K562 (cell line): Measurements from ENCODE around the gene NDUFAF5.

Experiments
- ELF4 ChIP-seq: fragments of 450-650 bp; formaldehyde crosslinking; IDR thresholded peaks from 2 replicates; pipeline ENCODE4 v1.4.0; 2022; ENCODE audit warnings: missing genetic modification characterization
- EP300 ChIP-seq: IDR thresholded peaks from 2 replicates; pipeline ENCODE4 v1.6.1; 2012; ENCODE audit warnings: low read length, improper control_type of control experiment
- NCOA2 ChIP-seq, 2 experiments: fragments of 450-650 bp; IDR thresholded peaks; 2 replicates each; pipeline ENCODE4 v1.6.1; 2018; ENCODE audit warnings: mild to moderate bottlenecking in 2 of 2, moderate library complexity in 1 of 2; ENCODE audit not compliant: partially characterized antibody in 2 of 2
- NR1H2 ChIP-seq: sonication (generic); formaldehyde crosslinking; IDR thresholded peaks from 2 replicates; pipeline ENCODE4 v1.4.0; 2020; ENCODE audit warnings: mild to moderate bottlenecking, missing genetic modification reagents
- PHF20 ChIP-seq: fragments of 450-650 bp; IDR thresholded peaks from 2 replicates; pipeline ENCODE4 v1.6.1; 2018; ENCODE audit not compliant: partially characterized antibody
- ZNF695 ChIP-seq: fragments of 450-650 bp; formaldehyde crosslinking; IDR thresholded peaks from 2 replicates; pipeline ENCODE4 v1.4.0; 2020; ENCODE audit warnings: mild to moderate bottlenecking, moderate library complexity
- ZNF785 ChIP-seq: fragments of 250-450 bp; sonication (Bioruptor Pico); IDR thresholded peaks from 2 replicates; pipeline ENCODE4 v1.4.0; 2020; ENCODE audit warnings: mild to moderate bottlenecking
- TF ChIP-seq, protein P1 (sequence below), 3 experiments: IDR thresholded peaks in 2 of 3; conservative IDR thresholded peaks in 1 of 3; 2 replicates each; pipeline ENCODE4 v1.5.1; 2011 to 2012; ENCODE audit warnings: low read length in 3 of 3, mild to moderate bottlenecking in 3 of 3, control low read depth in 2 of 3, improper control_type of control experiment in 1 of 3, inconsistent platforms in 1 of 3, low read depth in 1 of 3, mixed read lengths in 1 of 3, moderate library complexity in 1 of 3; ENCODE audit not compliant: insufficient read depth in 2 of 3
- TF ChIP-seq, protein P2 (sequence below): sonication (generic); formaldehyde crosslinking; IDR thresholded peaks from 2 replicates; pipeline ENCODE4 v1.8.0; 2022; ENCODE audit warnings: mild to moderate bottlenecking, low read depth, missing genetic modification reagents
- TF ChIP-seq, protein P3 (sequence below): fragments of 450-650 bp; IDR thresholded peaks from 2 replicates; pipeline ENCODE4 v1.6.1; 2014; ENCODE audit warnings: low read depth, mild to moderate bottlenecking, moderate library complexity, borderline replicate concordance
- TF ChIP-seq, protein P4 (sequence below): fragments of 450-650 bp; IDR thresholded peaks from 2 replicates; pipeline ENCODE4 v1.7.0; 2016; ENCODE audit warnings: borderline replicate concordance
- TF ChIP-seq, protein P5 (sequence below), 2 experiments: IDR thresholded peaks; 2 replicates each; pipeline ENCODE4 v1.6.1; 2011; ENCODE audit warnings: borderline replicate concordance in 1 of 2, control low read depth in 1 of 2, low read depth in 1 of 2, low read length in 1 of 2, mild to moderate bottlenecking in 1 of 2, mixed read lengths in 1 of 2, moderate library complexity in 1 of 2; ENCODE audit not compliant: insufficient read depth in 1 of 2, insufficient read length in 1 of 2, poor library complexity in 1 of 2, severe bottlenecking in 1 of 2; ENCODE audit errors: extremely low read depth in 1 of 2
- TF ChIP-seq, protein P6 (sequence below): fragments of 450-650 bp; formaldehyde crosslinking; IDR thresholded peaks from 2 replicates; pipeline ENCODE4 v1.4.0; 2020; ENCODE audit warnings: mild to moderate bottlenecking, moderate library complexity

DNA sequence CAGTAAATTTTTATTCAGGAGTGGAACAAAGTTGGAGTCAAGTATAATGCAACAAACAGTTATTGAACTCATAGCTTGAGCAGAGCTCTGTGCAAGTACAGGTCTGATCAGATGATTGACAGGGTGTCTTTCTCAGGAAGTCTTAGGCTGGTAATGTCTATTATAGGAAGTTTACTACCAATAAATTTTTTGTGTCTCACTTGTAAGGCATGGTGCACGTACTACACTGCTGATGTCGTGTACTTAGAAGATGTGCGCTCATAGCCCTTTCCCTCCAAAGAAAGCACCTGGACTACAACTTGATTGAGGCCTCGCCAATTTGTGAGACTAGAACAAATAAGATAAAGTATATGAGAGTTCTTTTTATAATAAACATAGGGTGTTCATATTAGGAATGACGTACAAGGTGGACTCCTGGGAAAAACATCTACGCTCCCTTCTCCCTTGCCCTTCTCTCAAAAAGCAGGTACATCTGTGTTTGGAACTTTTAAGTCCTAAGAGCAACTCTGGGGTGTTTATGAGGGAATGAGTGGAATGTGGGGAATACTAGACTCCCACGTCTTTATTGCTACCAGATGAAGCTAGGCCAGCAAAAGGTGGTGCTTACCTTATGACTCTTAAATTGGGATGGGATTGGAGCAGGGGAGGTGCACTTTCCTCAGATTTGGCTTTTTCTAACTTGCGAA, 1.5 kb downstream of the NDUFAF5 start:
- TF ChIP-seq ZNF785 (CRISPR knock-in tag) (no peak), PHF20 (no peak), EP300 (no peak), NCOA2 (IDR thresholded peaks at IDR 0.05; ENCODE audit: partially characterized antibody in 2 of 2) (no peak), NR1H2 (CRISPR knock-in tag) (no peak), ELF4 (CRISPR knock-in tag) (no peak), ZNF695 (CRISPR knock-in tag) (no peak)
- TF ChIP-seq, protein P1, sequence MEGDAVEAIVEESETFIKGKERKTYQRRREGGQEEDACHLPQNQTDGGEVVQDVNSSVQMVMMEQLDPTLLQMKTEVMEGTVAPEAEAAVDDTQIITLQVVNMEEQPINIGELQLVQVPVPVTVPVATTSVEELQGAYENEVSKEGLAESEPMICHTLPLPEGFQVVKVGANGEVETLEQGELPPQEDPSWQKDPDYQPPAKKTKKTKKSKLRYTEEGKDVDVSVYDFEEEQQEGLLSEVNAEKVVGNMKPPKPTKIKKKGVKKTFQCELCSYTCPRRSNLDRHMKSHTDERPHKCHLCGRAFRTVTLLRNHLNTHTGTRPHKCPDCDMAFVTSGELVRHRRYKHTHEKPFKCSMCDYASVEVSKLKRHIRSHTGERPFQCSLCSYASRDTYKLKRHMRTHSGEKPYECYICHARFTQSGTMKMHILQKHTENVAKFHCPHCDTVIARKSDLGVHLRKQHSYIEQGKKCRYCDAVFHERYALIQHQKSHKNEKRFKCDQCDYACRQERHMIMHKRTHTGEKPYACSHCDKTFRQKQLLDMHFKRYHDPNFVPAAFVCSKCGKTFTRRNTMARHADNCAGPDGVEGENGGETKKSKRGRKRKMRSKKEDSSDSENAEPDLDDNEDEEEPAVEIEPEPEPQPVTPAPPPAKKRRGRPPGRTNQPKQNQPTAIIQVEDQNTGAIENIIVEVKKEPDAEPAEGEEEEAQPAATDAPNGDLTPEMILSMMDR (IDR thresholded peaks at IDR 0.05 in 2 of 3, conservative IDR thresholded peaks at IDR 0.05 in 1 of 3; ENCODE audit: insufficient read depth in 2 of 3, low read depth in 1 of 3, low read length in 3 of 3), result no peak
- TF ChIP-seq, protein P2, sequence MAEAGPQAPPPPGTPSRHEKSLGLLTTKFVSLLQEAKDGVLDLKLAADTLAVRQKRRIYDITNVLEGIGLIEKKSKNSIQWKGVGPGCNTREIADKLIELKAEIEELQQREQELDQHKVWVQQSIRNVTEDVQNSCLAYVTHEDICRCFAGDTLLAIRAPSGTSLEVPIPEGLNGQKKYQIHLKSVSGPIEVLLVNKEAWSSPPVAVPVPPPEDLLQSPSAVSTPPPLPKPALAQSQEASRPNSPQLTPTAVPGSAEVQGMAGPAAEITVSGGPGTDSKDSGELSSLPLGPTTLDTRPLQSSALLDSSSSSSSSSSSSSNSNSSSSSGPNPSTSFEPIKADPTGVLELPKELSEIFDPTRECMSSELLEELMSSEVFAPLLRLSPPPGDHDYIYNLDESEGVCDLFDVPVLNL (CRISPR knock-in tag), result no peak
- TF ChIP-seq, protein P3, sequence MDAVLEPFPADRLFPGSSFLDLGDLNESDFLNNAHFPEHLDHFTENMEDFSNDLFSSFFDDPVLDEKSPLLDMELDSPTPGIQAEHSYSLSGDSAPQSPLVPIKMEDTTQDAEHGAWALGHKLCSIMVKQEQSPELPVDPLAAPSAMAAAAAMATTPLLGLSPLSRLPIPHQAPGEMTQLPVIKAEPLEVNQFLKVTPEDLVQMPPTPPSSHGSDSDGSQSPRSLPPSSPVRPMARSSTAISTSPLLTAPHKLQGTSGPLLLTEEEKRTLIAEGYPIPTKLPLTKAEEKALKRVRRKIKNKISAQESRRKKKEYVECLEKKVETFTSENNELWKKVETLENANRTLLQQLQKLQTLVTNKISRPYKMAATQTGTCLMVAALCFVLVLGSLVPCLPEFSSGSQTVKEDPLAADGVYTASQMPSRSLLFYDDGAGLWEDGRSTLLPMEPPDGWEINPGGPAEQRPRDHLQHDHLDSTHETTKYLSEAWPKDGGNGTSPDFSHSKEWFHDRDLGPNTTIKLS, result no peak
- TF ChIP-seq, protein P4, sequence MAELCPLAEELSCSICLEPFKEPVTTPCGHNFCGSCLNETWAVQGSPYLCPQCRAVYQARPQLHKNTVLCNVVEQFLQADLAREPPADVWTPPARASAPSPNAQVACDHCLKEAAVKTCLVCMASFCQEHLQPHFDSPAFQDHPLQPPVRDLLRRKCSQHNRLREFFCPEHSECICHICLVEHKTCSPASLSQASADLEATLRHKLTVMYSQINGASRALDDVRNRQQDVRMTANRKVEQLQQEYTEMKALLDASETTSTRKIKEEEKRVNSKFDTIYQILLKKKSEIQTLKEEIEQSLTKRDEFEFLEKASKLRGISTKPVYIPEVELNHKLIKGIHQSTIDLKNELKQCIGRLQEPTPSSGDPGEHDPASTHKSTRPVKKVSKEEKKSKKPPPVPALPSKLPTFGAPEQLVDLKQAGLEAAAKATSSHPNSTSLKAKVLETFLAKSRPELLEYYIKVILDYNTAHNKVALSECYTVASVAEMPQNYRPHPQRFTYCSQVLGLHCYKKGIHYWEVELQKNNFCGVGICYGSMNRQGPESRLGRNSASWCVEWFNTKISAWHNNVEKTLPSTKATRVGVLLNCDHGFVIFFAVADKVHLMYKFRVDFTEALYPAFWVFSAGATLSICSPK, result no peak
- TF ChIP-seq, protein P5, sequence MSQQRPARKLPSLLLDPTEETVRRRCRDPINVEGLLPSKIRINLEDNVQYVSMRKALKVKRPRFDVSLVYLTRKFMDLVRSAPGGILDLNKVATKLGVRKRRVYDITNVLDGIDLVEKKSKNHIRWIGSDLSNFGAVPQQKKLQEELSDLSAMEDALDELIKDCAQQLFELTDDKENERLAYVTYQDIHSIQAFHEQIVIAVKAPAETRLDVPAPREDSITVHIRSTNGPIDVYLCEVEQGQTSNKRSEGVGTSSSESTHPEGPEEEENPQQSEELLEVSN (IDR thresholded peaks at IDR 0.05; ENCODE audit: borderline replicate concordance in 1 of 2, extremely low read depth in 1 of 2, insufficient read depth in 1 of 2, insufficient read length in 1 of 2, low read depth in 1 of 2, low read length in 1 of 2, poor library complexity in 1 of 2, severe bottlenecking in 1 of 2), result peak in 1 of 2 experiments; percentile 41
- TF ChIP-seq, protein P6, sequence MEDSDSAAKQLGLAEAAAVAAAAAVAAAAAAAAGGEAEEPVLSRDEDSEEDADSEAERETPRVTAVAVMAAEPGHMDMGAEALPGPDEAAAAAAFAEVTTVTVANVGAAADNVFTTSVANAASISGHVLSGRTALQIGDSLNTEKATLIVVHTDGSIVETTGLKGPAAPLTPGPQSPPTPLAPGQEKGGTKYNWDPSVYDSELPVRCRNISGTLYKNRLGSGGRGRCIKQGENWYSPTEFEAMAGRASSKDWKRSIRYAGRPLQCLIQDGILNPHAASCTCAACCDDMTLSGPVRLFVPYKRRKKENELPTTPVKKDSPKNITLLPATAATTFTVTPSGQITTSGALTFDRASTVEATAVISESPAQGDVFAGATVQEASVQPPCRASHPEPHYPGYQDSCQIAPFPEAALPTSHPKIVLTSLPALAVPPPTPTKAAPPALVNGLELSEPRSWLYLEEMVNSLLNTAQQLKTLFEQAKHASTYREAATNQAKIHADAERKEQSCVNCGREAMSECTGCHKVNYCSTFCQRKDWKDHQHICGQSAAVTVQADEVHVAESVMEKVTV (CRISPR knock-in tag), result no peak
